ENCODE data around the gene MRTFB.
"Not testable (repeated sequence)": the region's sequence is repeated elsewhere in the genome, so short reads cannot be mapped to it uniquely, and the experiment has no call there.

The MRTFB gene

GRCh38 chr16:14179116-14179515 lies 108.0 kb downstream of the MRTFB start:
- H3K4me3 ChIP-seq (ENCODE audit: low read length) = no peak overlapping the region
- H3K27me3 ChIP-seq (ENCODE audit: insufficient read depth, low read length, poor library complexity) = no peaks in the 10 kb centered on the region
- H3K4me1 ChIP-seq (ENCODE audit: control insufficient read depth, low read depth, low read length) = no peaks in the 10 kb centered on the region
- H3K23ac ChIP-seq (ENCODE audit: low read length) = no peak overlapping the region
- H2AK5ac ChIP-seq (ENCODE audit: low read length) = no peak overlapping the region
- H3K18ac ChIP-seq (ENCODE audit: low read length) = no peak overlapping the region
- H2BK15ac ChIP-seq (replicated peaks; ENCODE audit: low read depth) = no peak overlapping the region
- no peaks in the 10 kb centered on the region for H3K36me3 ChIP-seq (ENCODE audit: control insufficient read depth, insufficient read depth, low read length)
- no peak overlapping the region for H3K4ac ChIP-seq (ENCODE audit: low read depth, low read length)
- H3K56ac ChIP-seq (ENCODE audit: low read length) = no peak overlapping the region
- WGBS (ENCODE audit: extremely low coverage, insufficient coverage, low lambda C conversion rate) = no CpG with 5 or more reads among the region's 1 CpG
- H3K79me2 ChIP-seq (ENCODE audit: control insufficient read depth, insufficient read depth, low read length) = no peaks in the 10 kb centered on the region
- no peak overlapping the region for H3K9ac ChIP-seq (ENCODE audit: low read length)
- DNase-seq = no peak
- H3K27ac ChIP-seq (ENCODE audit: low read depth, low read length) = no peak overlapping the region
- H3K79me1 ChIP-seq (ENCODE audit: low read length) = peaks cover 2% of the 10 kb centered on the region
- H3K4me2 ChIP-seq (ENCODE audit: low read length) = no peak overlapping the region
- H4K5ac ChIP-seq (ENCODE audit: low read length) = no peak overlapping the region
- H2BK5ac ChIP-seq (ENCODE audit: low read length) = no peak overlapping the region
- H2BK120ac ChIP-seq (ENCODE audit: low read depth, low read length) = no peak overlapping the region
- no peak overlapping the region for H4K8ac ChIP-seq (ENCODE audit: low read depth, low read length)

GRCh38 chr16:14180481-14180944 lies 109.4 kb downstream of the MRTFB start:
- no peak overlapping the region for H2AK5ac ChIP-seq (ENCODE audit: low read length)
- H3K4me2 ChIP-seq (ENCODE audit: low read length) = no peak overlapping the region
- no peak overlapping the region for H4K5ac ChIP-seq (ENCODE audit: low read length)
- no peak overlapping the region for H3K9ac ChIP-seq (ENCODE audit: low read length)
- H3K4me1 ChIP-seq (ENCODE audit: control insufficient read depth, low read depth, low read length) = no peaks in the 10 kb centered on the region
- no peaks in the 10 kb centered on the region for H3K27me3 ChIP-seq (ENCODE audit: insufficient read depth, low read length, poor library complexity)
- WGBS (ENCODE audit: extremely low coverage, insufficient coverage, low lambda C conversion rate) = no CpG with 5 or more reads among the region's 4 CpGs
- no peak overlapping the region for H2BK120ac ChIP-seq (ENCODE audit: low read depth, low read length)
- H3K36me3 ChIP-seq (ENCODE audit: control insufficient read depth, insufficient read depth, low read length) = no peaks in the 10 kb centered on the region
- no peak overlapping the region for H2BK5ac ChIP-seq (ENCODE audit: low read length)
- H4K8ac ChIP-seq (ENCODE audit: low read depth, low read length) = no peak overlapping the region
- peak; percentile 53 for DNase-seq
- H3K23ac ChIP-seq (ENCODE audit: low read length) = no peak overlapping the region
- H3K79me2 ChIP-seq (ENCODE audit: control insufficient read depth, insufficient read depth, low read length) = no peaks in the 10 kb centered on the region
- H3K4ac ChIP-seq (ENCODE audit: low read depth, low read length) = no peak overlapping the region
- no peak overlapping the region for H3K27ac ChIP-seq (ENCODE audit: low read depth, low read length)
- no peak overlapping the region for H3K18ac ChIP-seq (ENCODE audit: low read length)
- H3K56ac ChIP-seq (ENCODE audit: low read length) = no peak overlapping the region
- peaks cover 2% of the 10 kb centered on the region for H3K79me1 ChIP-seq (ENCODE audit: low read length)
- H2BK15ac ChIP-seq (replicated peaks; ENCODE audit: low read depth) = no peak overlapping the region
- no peak overlapping the region for H3K4me3 ChIP-seq (ENCODE audit: low read length)

- no peak overlapping the region for H3K4me2 ChIP-seq (ENCODE audit: low read length)
Measured at GRCh38 chr16:14181371-14182050, 110.4 kb downstream of the MRTFB start.

GRCh38 chr16:14182999-14183398 lies 111.9 kb downstream of the MRTFB start:
- Histone ChIP-seq H3K79me2 (ENCODE audit: control insufficient read depth, insufficient read depth, low read length) (no peaks in the 10 kb centered on the region), H3K9ac (ENCODE audit: low read length) (no peak overlapping the region), H3K18ac (ENCODE audit: low read length) (no peak overlapping the region), H2BK120ac (ENCODE audit: low read depth, low read length) (no peak overlapping the region), H3K27me3 (ENCODE audit: insufficient read depth, low read length, poor library complexity) (no peaks in the 10 kb centered on the region), H4K8ac (ENCODE audit: low read depth, low read length) (no peak overlapping the region), H3K23ac (ENCODE audit: low read length) (no peak overlapping the region), H3K56ac (ENCODE audit: low read length) (no peak overlapping the region), H3K27ac (ENCODE audit: low read depth, low read length) (no peak overlapping the region), H3K36me3 (ENCODE audit: control insufficient read depth, insufficient read depth, low read length) (no peaks in the 10 kb centered on the region), H4K5ac (ENCODE audit: low read length) (no peak overlapping the region), H2BK15ac (replicated peaks; ENCODE audit: low read depth) (no peak overlapping the region), H3K4me3 (ENCODE audit: low read length) (no peak overlapping the region), H2AK5ac (ENCODE audit: low read length) (no peak overlapping the region), H3K4me2 (ENCODE audit: low read length) (no peak overlapping the region), H2BK5ac (ENCODE audit: low read length) (no peak overlapping the region), H3K4me1 (ENCODE audit: control insufficient read depth, low read depth, low read length) (peaks cover 6% of the 10 kb centered on the region), H3K79me1 (ENCODE audit: low read length) (peaks cover 4% of the 10 kb centered on the region), H3K4ac (ENCODE audit: low read depth, low read length) (no peak overlapping the region)
- no peak for DNase-seq
- WGBS (ENCODE audit: extremely low coverage, insufficient coverage, low lambda C conversion rate) = no CpG with 5 or more reads among the region's 1 CpG

More at GRCh38 chr16:14181371-14182050, 110.4 kb downstream of the MRTFB start:
- no peak overlapping the region for H4K8ac ChIP-seq (ENCODE audit: low read depth, low read length)
- no peak overlapping the region for H3K4me3 ChIP-seq (ENCODE audit: low read length)
- H2BK15ac ChIP-seq (replicated peaks; ENCODE audit: low read depth) = no peak overlapping the region
- no peaks in the 10 kb centered on the region for H3K36me3 ChIP-seq (ENCODE audit: control insufficient read depth, insufficient read depth, low read length)
- H2AK5ac ChIP-seq (ENCODE audit: low read length) = no peak overlapping the region
- H2BK5ac ChIP-seq (ENCODE audit: low read length) = no peak overlapping the region
- no peak overlapping the region for H3K27ac ChIP-seq (ENCODE audit: low read depth, low read length)
- H3K23ac ChIP-seq (ENCODE audit: low read length) = no peak overlapping the region
- H3K4me1 ChIP-seq (ENCODE audit: control insufficient read depth, low read depth, low read length) = peaks cover 6% of the 10 kb centered on the region
- H3K56ac ChIP-seq (ENCODE audit: low read length) = no peak overlapping the region
- no peak overlapping the region for H3K18ac ChIP-seq (ENCODE audit: low read length)
- H2BK120ac ChIP-seq (ENCODE audit: low read depth, low read length) = no peak overlapping the region
- no CpG with 5 or more reads among the region's 2 CpGs for WGBS (ENCODE audit: extremely low coverage, insufficient coverage, low lambda C conversion rate)
- peaks cover 2% of the 10 kb centered on the region for H3K79me1 ChIP-seq (ENCODE audit: low read length)
- no peaks in the 10 kb centered on the region for H3K27me3 ChIP-seq (ENCODE audit: insufficient read depth, low read length, poor library complexity)
- no peaks in the 10 kb centered on the region for H3K79me2 ChIP-seq (ENCODE audit: control insufficient read depth, insufficient read depth, low read length)
- no peak for DNase-seq
- no peak overlapping the region for H3K9ac ChIP-seq (ENCODE audit: low read length)
- no peak overlapping the region for H3K4ac ChIP-seq (ENCODE audit: low read depth, low read length)
- H4K5ac ChIP-seq (ENCODE audit: low read length) = no peak overlapping the region

- not testable (repeated sequence) for H2BK15ac ChIP-seq (replicated peaks; ENCODE audit: low read depth); DNase-seq; H3K4me1 ChIP-seq (ENCODE audit: control insufficient read depth, low read depth, low read length); H3K9ac ChIP-seq (ENCODE audit: low read length); H3K4me3 ChIP-seq (ENCODE audit: low read length); H2BK120ac ChIP-seq (ENCODE audit: low read depth, low read length); H3K27ac ChIP-seq (ENCODE audit: low read depth, low read length); H3K56ac ChIP-seq (ENCODE audit: low read length); H4K5ac ChIP-seq (ENCODE audit: low read length); H4K8ac ChIP-seq (ENCODE audit: low read depth, low read length); H3K18ac ChIP-seq (ENCODE audit: low read length); H3K79me1 ChIP-seq (ENCODE audit: low read length); H3K36me3 ChIP-seq (ENCODE audit: control insufficient read depth, insufficient read depth, low read length); H3K4ac ChIP-seq (ENCODE audit: low read depth, low read length); H3K23ac ChIP-seq (ENCODE audit: low read length); H2BK5ac ChIP-seq (ENCODE audit: low read length); H3K4me2 ChIP-seq (ENCODE audit: low read length); H3K79me2 ChIP-seq (ENCODE audit: control insufficient read depth, insufficient read depth, low read length); H3K27me3 ChIP-seq (ENCODE audit: insufficient read depth, low read length, poor library complexity); H2AK5ac ChIP-seq (ENCODE audit: low read length)
- no CpG with 5 or more reads among the region's 6 CpGs for WGBS (ENCODE audit: extremely low coverage, insufficient coverage, low lambda C conversion rate)
Measured at GRCh38 chr16:14183962-14184361, 112.8 kb downstream of the MRTFB start.
